ENCODE results near the gene ASRGL1.

DNA sequence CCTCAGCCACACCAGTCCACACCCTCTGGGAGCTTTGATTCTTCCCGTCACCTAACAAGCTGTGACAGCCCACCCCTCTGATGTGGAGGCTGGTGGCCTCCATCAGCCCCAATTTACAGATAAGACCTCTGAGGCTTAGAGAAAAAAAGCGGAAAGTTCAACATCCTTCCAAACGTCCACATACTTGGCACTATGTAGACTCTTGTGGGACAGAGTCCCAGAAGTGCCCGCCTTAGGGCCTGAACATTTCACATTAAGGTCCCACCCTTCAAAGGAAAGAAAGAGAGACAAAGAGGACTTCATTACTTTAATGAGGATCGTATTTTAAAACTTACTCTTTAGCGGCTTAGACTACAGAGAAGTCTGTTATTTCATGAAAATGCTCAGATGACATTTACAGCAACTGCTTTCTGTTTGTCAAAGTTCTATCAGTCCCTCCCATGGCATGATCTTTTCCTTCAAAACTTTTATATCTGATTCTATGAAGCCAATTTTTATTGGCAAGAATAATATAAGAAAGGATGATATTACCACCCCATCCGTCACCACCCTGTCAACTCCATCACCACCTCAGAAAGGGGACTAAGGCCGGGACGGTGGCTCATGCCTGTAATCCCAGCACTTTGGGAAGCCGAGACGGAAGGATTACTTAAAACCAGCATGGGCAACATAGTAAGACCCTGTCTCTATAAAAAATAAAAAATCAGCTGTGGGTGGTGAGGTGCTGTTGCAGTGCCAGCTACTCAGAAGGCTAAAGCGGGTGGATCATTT lies 65.9 kb downstream of the ASRGL1 start:
- TF ChIP-seq SP1 (IDR thresholded peaks at IDR 0.05): no peak
- no peak for TF ChIP-seq CTBP1 (IDR thresholded peaks at IDR 0.05; ENCODE audit: borderline replicate concordance)
